Measurements from ENCODE around the gene SLC27A5.
A peak's percentile ranks its signal among the peaks of the same experiment; 100 is the strongest.
"Not testable (repeated sequence)": the region's sequence is repeated elsewhere in the genome, so short reads cannot be mapped to it uniquely, and the experiment has no call there.

SLC27A5 gene

GRCh38 chr19:58466089-58466759 lies 45.6 kb downstream of the SLC27A5 start:
- no peak for DNase-seq

- no peak for DNase-seq
Observed at GRCh38 chr19:58460039-58460438, 51.8 kb downstream of the SLC27A5 start.

GRCh38 chr19:58456111-58456510 lies 55.7 kb downstream of the SLC27A5 start:
- DNase-seq = no peak

- DNase-seq = no peak
Observed at GRCh38 chr19:58455306-58455705, 56.5 kb downstream of the SLC27A5 start.

GRCh38 chr19:58453743-58454142 lies 58.0 kb downstream of the SLC27A5 start:
- no peak for DNase-seq

GRCh38 chr19:58451358-58452101 lies 60.3 kb downstream of the SLC27A5 start, which contains the start of gene ZNF324B:
ZNF324B (plus strand) TSS chr19:58451622; CDS start chr19:58453702, 2,080 bp downstream.
- DNase-seq = peak; percentile 97

- peak; percentile 60 for DNase-seq
Observed at GRCh38 chr19:58450856-58451357, 60.9 kb downstream of the SLC27A5 start.

GRCh38 chr19:58449980-58450379 lies 61.8 kb downstream of the SLC27A5 start:
- DNase-seq = not testable (repeated sequence)

- DNase-seq = not testable (repeated sequence)
Observed at GRCh38 chr19:58448860-58449259, 62.9 kb downstream of the SLC27A5 start.
